ENCODE measurements around the gene RHOA. TPM values are rescaled to one million over a fixed set of nuclear protein-coding genes. Genes with fewer than 3 reads are reported as not detected.

RHOA gene
- total and polyA plus RNA-seq, 2 of the 8 experiments (the other 6 are each of a cell fraction or from before 2014, with no cell fraction given), result 176 to 397 TPM

- Histone ChIP-seq H3K18ac (ENCODE audit: extremely low read depth, low read length) (no peak overlapping the region), H2BK120ac (replicated peaks; ENCODE audit: low read depth, low read length) (no peak overlapping the region), H2BK15ac (ENCODE audit: low read length) (no peak overlapping the region), H3K14ac (ENCODE audit: insufficient read length) (no peak overlapping the region), H4K8ac (ENCODE audit: extremely low read depth, insufficient read depth, low read length) (no peak overlapping the region), H4K91ac (replicated peaks; ENCODE audit: insufficient read length, low read length) (no peak overlapping the region), H3K36me3 (ENCODE audit: control insufficient read depth in 2 of 4, insufficient read depth in 4 of 4, low read length in 3 of 4) (peaks cover 11 to 59% (median 26%) of the 10 kb centered on the region in 4 experiments), H3K9me3 (ENCODE audit: insufficient read depth in 2 of 2, low read depth in 1 of 2, low read length in 1 of 2) (no peaks in the 10 kb centered on the region), H2AK5ac (ENCODE audit: low read depth, low read length) (no peak overlapping the region), H3K79me2 (ENCODE audit: control insufficient read depth in 1 of 2, insufficient read depth in 2 of 2, low read length in 2 of 2) (peaks cover 0 to 1% of the 10 kb centered on the region in 2 experiments; a peak in 2 of 4 replicates), H3K4me1 (replicated peaks in 1 of 4; ENCODE audit: control insufficient read depth in 3 of 4, insufficient read depth in 4 of 4, low read length in 3 of 4) (peaks cover 0 to 3% (median 2%) of the 10 kb centered on the region in 4 experiments; a peak in 3 of 7 replicates), H3K27ac (ENCODE audit: low read depth, low read length) (no peak overlapping the region), H4K5ac (ENCODE audit: insufficient read length, low read depth, low read length) (no peak overlapping the region), H2BK20ac (ENCODE audit: low read length) (no peak overlapping the region), H3K4me2 (ENCODE audit: insufficient read depth in 1 of 2, low read depth in 2 of 2, low read length in 2 of 2) (no peak overlapping the region), H3K4ac (replicated peaks; ENCODE audit: insufficient read length, low read depth, low read length) (no peak overlapping the region), H3K27me3 (replicated peaks in 1 of 4; ENCODE audit: control insufficient read depth in 3 of 4, extremely low read depth in 1 of 4, insufficient read depth in 3 of 4, low read length in 3 of 4) (no peaks in the 10 kb centered on the region), H3K79me1 (ENCODE audit: low read depth, low read length) (no peaks in the 10 kb centered on the region), H4K20me1 (replicated peaks in 1 of 2; ENCODE audit: control insufficient read depth in 1 of 2, insufficient read depth in 2 of 2, low read length in 2 of 2) (peaks cover 0 to 6% of the 10 kb centered on the region in 2 experiments), H3K23me2 (ENCODE audit: low read depth, low read length) (peaks cover 4% of the 10 kb centered on the region; the same call in 1 of the 2 replicates), H3K9ac (replicated peaks in 1 of 4; ENCODE audit: extremely low read depth in 1 of 4, low read depth in 3 of 4, low read length in 3 of 4) (no peak overlapping the region), H3K4me3 (ENCODE audit: extremely low read depth in 1 of 4, insufficient read depth in 2 of 4, low read depth in 3 of 4, low read length in 4 of 4) (no peak overlapping the region), H2BK5ac (ENCODE audit: low read depth, low read length) (no peak overlapping the region), H3K56ac (replicated peaks; ENCODE audit: insufficient read length, low read depth, low read length) (no peak overlapping the region), H2AFZ (ENCODE audit: low read length) (no peak overlapping the region), H2BK12ac (ENCODE audit: low read depth, low read length) (no peak overlapping the region), H3K23ac (ENCODE audit: insufficient read length) (no peak overlapping the region)
- DNase-seq (ENCODE audit: low read depth in 1 of 2, low spot score in 2 of 2) (no peak), FAIRE-seq (no peak)
- POLR2A ChIA-PET (ENCODE audit: partially characterized antibody), result interaction anchor here (0.6 to 1.1 kb wide), 2 partner anchors 10 to 130 kb away, joined by 3 read pairs; no protein-coding TSS in a partner anchor
- CTCF ChIA-PET (ENCODE audit: partially characterized antibody), result interaction anchor here (1.5 to 2.5 kb wide), 2 partner anchors 22 to 87 kb away, joined by 3 to 7 read pairs; partner anchors contain the start of gene USP4
- TF ChIP-seq SUZ12 (IDR thresholded peaks at IDR 0.05; ENCODE audit: low read length) (no peak), CBX5 (IDR thresholded peaks at IDR 0.05; ENCODE audit: low read depth, low read length) (no peak), ASH2L (IDR thresholded peaks at IDR 0.05; ENCODE audit: low read length) (no peak), SAP30 (IDR thresholded peaks at IDR 0.05; ENCODE audit: insufficient read depth, insufficient replicate concordance, low read length) (no peak), SIX5 (IDR thresholded peaks at IDR 0.05; ENCODE audit: low read depth, low read length) (no peak), YY1 (IDR thresholded peaks at IDR 0.05; ENCODE audit: low read depth, low read length) (no peak), EZH2 (IDR thresholded peaks at IDR 0.05; ENCODE audit: low read depth, low read length, severe bottlenecking) (no peak), TAF1 (IDR thresholded peaks at IDR 0.05; ENCODE audit: low read depth, low read length) (no peak), HDAC6 (IDR thresholded peaks at IDR 0.05; ENCODE audit: low read depth, low read length) (no peak)
- 97% methylated on average over 3 of the region's 3 CpGs; no CpG with 5 or more reads in 1 of the 2 experiments for WGBS, 2 experiments (ENCODE audit: extremely low coverage in 1 of 2, insufficient coverage in 1 of 2, insufficient read length in 1 of 2, insufficient replicate concordance in 2 of 2, low coverage in 1 of 2, low lambda C conversion rate in 2 of 2, missing lambda C conversion rate in 1 of 2)
Measured at GRCh38 chr3:49362561-49362960, 49.2 kb downstream of the RHOA start.
